ENCODE measurements around the gene PSMD9.

PSMD9 gene

DNA sequence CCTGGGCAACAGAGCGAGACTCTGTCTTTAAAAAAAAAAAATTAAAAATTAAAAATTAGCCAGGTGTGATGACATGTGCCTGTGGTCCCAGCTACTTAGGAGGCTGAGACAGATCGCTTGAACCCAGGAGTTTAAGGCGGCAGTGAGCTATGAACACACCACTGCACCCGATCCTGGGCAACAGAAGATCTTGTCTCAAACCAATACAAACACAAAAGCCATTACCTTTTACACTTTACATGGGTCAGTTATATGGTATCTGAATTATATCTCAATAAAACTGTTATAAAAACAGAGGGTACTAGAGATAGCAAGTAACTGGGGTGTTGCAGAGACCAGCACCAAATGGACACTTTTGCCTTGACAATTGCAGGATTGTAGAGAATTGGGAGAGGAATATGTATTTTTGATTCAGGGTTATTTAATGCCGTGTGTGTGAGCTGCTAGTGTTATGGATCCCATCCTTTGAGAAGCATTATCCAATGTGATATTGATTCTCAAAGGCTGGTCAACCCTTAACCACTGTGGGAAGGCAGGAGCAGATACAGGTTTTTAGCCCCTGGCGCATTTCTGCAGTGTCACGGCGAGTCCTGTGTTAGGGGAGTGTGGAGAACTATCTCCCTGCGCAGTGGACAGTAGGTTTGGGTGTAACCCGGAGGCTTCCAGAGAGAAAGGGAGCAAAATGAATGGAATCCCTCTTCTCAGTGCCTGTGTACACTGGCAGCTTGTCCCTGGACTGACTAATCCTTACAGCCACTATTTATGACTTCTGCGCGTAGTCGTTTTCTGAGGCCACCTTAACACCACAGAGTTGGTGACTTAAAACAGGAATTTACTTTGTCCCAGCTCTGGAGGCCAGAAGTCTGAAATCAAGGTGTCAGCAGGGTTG, 4.3 kb downstream of the PSMD9 start:
- peak overlapping the region; percentile 32; the same call in 1 of the 2 replicates for H3K4me2 ChIP-seq (ENCODE audit: low read depth, low read length)
- no peak for TF ChIP-seq EZH2 (optimal IDR thresholded peaks at IDR 0.05; ENCODE audit: low read depth, low read length)
- TF ChIP-seq, protein P1, sequence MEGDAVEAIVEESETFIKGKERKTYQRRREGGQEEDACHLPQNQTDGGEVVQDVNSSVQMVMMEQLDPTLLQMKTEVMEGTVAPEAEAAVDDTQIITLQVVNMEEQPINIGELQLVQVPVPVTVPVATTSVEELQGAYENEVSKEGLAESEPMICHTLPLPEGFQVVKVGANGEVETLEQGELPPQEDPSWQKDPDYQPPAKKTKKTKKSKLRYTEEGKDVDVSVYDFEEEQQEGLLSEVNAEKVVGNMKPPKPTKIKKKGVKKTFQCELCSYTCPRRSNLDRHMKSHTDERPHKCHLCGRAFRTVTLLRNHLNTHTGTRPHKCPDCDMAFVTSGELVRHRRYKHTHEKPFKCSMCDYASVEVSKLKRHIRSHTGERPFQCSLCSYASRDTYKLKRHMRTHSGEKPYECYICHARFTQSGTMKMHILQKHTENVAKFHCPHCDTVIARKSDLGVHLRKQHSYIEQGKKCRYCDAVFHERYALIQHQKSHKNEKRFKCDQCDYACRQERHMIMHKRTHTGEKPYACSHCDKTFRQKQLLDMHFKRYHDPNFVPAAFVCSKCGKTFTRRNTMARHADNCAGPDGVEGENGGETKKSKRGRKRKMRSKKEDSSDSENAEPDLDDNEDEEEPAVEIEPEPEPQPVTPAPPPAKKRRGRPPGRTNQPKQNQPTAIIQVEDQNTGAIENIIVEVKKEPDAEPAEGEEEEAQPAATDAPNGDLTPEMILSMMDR (IDR thresholded peaks at IDR 0.05; ENCODE audit: low read length) = no peak
- no peak for TF ChIP-seq EZH2phosphoT487 (IDR thresholded peaks at IDR 0.05; ENCODE audit: low read length)
- H3K9ac ChIP-seq (ENCODE audit: low read length) = no peak overlapping the region

DNA sequence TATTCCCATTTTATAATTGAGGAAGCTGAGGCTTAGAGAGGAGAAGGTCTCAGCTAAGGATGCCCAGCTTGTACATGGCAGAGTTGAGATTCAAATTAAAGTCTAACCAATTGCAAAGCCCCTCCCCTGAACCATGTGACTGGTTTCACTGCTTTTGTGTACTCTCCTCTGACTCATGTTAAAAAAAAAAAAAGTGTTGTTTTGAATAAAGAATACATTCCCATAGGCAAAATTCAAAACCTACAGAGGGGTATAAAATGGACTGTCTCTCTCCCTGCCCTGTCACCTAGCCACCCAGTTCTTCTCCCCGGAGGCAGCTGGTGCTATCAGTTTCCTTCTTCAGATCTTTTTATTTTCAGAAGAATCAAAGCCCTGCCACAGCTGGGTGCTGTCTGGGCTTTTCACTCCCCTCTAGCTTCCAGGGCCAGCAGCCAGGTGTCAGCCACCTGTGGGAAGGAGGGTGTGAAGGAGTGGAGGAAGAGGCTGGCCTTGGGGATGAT, 5.4 kb downstream of the PSMD9 start:
- Histone ChIP-seq H2AFZ (ENCODE audit: low read length) (no peak overlapping the region), H3K79me2 (ENCODE audit: low read length) (peaks cover 43% of the 10 kb centered on the region), H3K4me1 (ENCODE audit: low read length) (peaks cover 14% of the 10 kb centered on the region; the same call in 1 of the 2 replicates), H4K20me1 (ENCODE audit: insufficient read depth, low read length) (no peaks in the 10 kb centered on the region), H3K27ac (ENCODE audit: low read length) (peak overlapping the region; percentile 35; the same call in 1 of the 2 replicates), H3K4me3 (ENCODE audit: low read length) (no peak overlapping the region), H3K9me2 (replicated peaks; ENCODE audit: insufficient read depth, low read length) (no peaks in the 10 kb centered on the region), H3F3A (ENCODE audit: insufficient read depth, low read length) (peaks cover 4% of the 10 kb centered on the region), H3K4me2 (ENCODE audit: low read depth, low read length) (peak overlapping the region; percentile 32; the same call in 1 of the 2 replicates), H3K9ac (ENCODE audit: low read length) (no peak overlapping the region), H3K9me3 (replicated peaks; ENCODE audit: insufficient read depth, low read length) (no peaks in the 10 kb centered on the region), H3K36me3 (replicated peaks; ENCODE audit: insufficient read depth, low read length) (no peaks in the 10 kb centered on the region; the same call in 1 of the 2 replicates), H3K27me3 (replicated peaks; ENCODE audit: insufficient read depth, low read length) (no peaks in the 10 kb centered on the region)
- TF ChIP-seq, protein P1 (IDR thresholded peaks at IDR 0.05; ENCODE audit: low read length) = no peak
- no peak for TF ChIP-seq EZH2phosphoT487 (IDR thresholded peaks at IDR 0.05; ENCODE audit: low read length)
- no peak for TF ChIP-seq EZH2 (optimal IDR thresholded peaks at IDR 0.05; ENCODE audit: low read depth, low read length)
- peak; percentile 46 for DNase-seq

More for the DNA sequence above, 4.3 kb downstream of the PSMD9 start:
- H3K36me3 ChIP-seq (replicated peaks; ENCODE audit: insufficient read depth, low read length) = no peaks in the 10 kb centered on the region; the same call in 1 of the 2 replicates
- H3F3A ChIP-seq (ENCODE audit: insufficient read depth, low read length) = peaks cover 8% of the 10 kb centered on the region
- no peak overlapping the region for H3K4me3 ChIP-seq (ENCODE audit: low read length)
- H4K20me1 ChIP-seq (ENCODE audit: insufficient read depth, low read length) = no peaks in the 10 kb centered on the region
- H3K27me3 ChIP-seq (replicated peaks; ENCODE audit: insufficient read depth, low read length) = no peaks in the 10 kb centered on the region
- peaks cover 14% of the 10 kb centered on the region; the same call in 1 of the 2 replicates for H3K4me1 ChIP-seq (ENCODE audit: low read length)
- H3K9me3 ChIP-seq (replicated peaks; ENCODE audit: insufficient read depth, low read length) = no peaks in the 10 kb centered on the region
- H2AFZ ChIP-seq (ENCODE audit: low read length) = no peak overlapping the region
- no peak overlapping the region; the same call in 1 of the 2 replicates for H3K27ac ChIP-seq (ENCODE audit: low read length)
- H3K79me2 ChIP-seq (ENCODE audit: low read length) = peaks cover 44% of the 10 kb centered on the region
- DNase-seq = no peak
- H3K9me2 ChIP-seq (replicated peaks; ENCODE audit: insufficient read depth, low read length) = no peaks in the 10 kb centered on the region

DNA sequence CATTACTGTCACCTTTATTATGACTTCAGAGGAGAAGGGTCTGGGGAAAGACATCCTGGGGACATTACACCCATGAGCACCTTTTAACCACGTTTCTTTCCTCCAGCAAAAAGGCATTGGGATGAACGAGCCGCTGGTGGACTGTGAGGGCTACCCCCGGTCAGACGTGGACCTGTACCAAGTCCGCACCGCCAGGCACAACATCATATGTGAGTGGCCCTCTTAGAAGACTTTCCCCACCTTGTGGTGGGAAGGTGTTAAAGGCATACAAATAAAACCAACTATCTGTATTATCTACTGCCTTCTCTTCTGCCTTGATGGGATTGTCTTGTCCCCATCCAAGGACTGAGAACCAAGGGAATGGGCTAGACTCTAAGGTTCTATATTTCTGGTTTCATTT, 6.0 kb downstream of the PSMD9 start:
- Histone ChIP-seq H3K36me3 (replicated peaks; ENCODE audit: insufficient read depth, low read length) (no peaks in the 10 kb centered on the region; the same call in 1 of the 2 replicates), H3F3A (ENCODE audit: insufficient read depth, low read length) (no peaks in the 10 kb centered on the region; the same call in 1 of the 2 replicates), H3K4me3 (ENCODE audit: low read length) (no peak overlapping the region), H3K27ac (ENCODE audit: low read length) (peak overlapping the region; percentile 35; the same call in 1 of the 2 replicates), H3K27me3 (replicated peaks; ENCODE audit: insufficient read depth, low read length) (no peaks in the 10 kb centered on the region), H3K9me2 (replicated peaks; ENCODE audit: insufficient read depth, low read length) (no peaks in the 10 kb centered on the region), H3K79me2 (ENCODE audit: low read length) (peaks cover 37% of the 10 kb centered on the region), H3K4me1 (ENCODE audit: low read length) (peaks cover 12% of the 10 kb centered on the region; the same call in 1 of the 2 replicates), H3K9me3 (replicated peaks; ENCODE audit: insufficient read depth, low read length) (no peaks in the 10 kb centered on the region), H4K20me1 (ENCODE audit: insufficient read depth, low read length) (no peaks in the 10 kb centered on the region), H3K9ac (ENCODE audit: low read length) (no peak overlapping the region), H3K4me2 (ENCODE audit: low read depth, low read length) (no peak overlapping the region), H2AFZ (ENCODE audit: low read length) (no peak overlapping the region)
- no peak for DNase-seq
- TF ChIP-seq EZH2 (optimal IDR thresholded peaks at IDR 0.05; ENCODE audit: low read depth, low read length) = no peak
- no peak for TF ChIP-seq EZH2phosphoT487 (IDR thresholded peaks at IDR 0.05; ENCODE audit: low read length)
- TF ChIP-seq, protein P1 (IDR thresholded peaks at IDR 0.05; ENCODE audit: low read length) = no peak
